Lower leg skin (tissue), 4 donors: ENCODE results near the gene OAS1. TPM values are rescaled to one million over a fixed set of nuclear protein-coding genes. Genes with fewer than 3 reads are reported as not detected.
A peak's percentile ranks its signal among the peaks of the same experiment; 100 is the strongest.

Experiments used
- DNase-seq, 2 donors: peaks; one replicate each; pipeline ENCODE4 v3.0.0-alpha.2; 2019; ENCODE audit warnings: low spot score in 2 of 2
- H3K4me3 ChIP-seq: fragments of 200-600 bp; sonication (generic); 2 replicates; pipeline ENCODE4 v1.5.1; 2017; ENCODE audit warnings: mild to moderate bottlenecking, low read depth; ENCODE audit not compliant: poor library complexity, severe bottlenecking
- CTCF ChIP-seq, 3 donors: fragments of 450-650 bp; IDR thresholded peaks; one replicate each; pipeline ENCODE4 v1.5.1; 2016; ENCODE audit warnings: antibody characterized with exemption in 3 of 3, mild to moderate bottlenecking in 3 of 3, moderate library complexity in 2 of 3
- POLR2A ChIP-seq, 2 donors: fragments of 450-650 bp; IDR thresholded peaks; one replicate each; pipeline ENCODE4 v1.6.1; 2016 to 2017; ENCODE audit warnings: antibody characterized with exemption in 2 of 2, mild to moderate bottlenecking in 1 of 2, moderate library complexity in 1 of 2
- WGBS, 2 donors: methylation state at CpG; one replicate each; pipeline ENCODE4 v1.1.5; 2018; 5-methylcytosine and 5-hydroxymethylcytosine counted together
- intact Hi-C: fragments of 100-400 bp; cut with DNase I; formaldehyde crosslinking; loops from one replicate; pipeline ENCODE4 v1.15.0; 2023; ENCODE audit warnings: low total_unique reads
- total RNA-seq, 4 donors: library from RNA; depleted of rRNA; stranded (reverse); fragments of >200 nt; gene quantifications; one replicate each; pipeline ENCODE4 v1.1.0, GENCODE V29; 2016

OAS1 gene
- total RNA-seq, 4 donors from 2014 or later: 16.2 to 25.2 (median 23.2) TPM

- TF ChIP-seq CTCF (IDR thresholded peaks at IDR 0.05) (no peak), POLR2A (IDR thresholded peaks at IDR 0.05) (no peak)
- WGBS, 2 donors: 90 to 95% methylated on average over 2 of the region's 2 CpGs
- DNase-seq: no peak
- no peak overlapping the region for H3K4me3 ChIP-seq
- intact Hi-C loops: no loop called here
Observed at GRCh38 chr12:112930350-112930749, 23.6 kb downstream of the OAS1 start.

GRCh38 chr12:112932485-112933128 is 25.8 kb downstream of the OAS1 start:
- WGBS, 2 donors: 68 to 79% methylated on average over 6 of the region's 6 CpGs
- intact Hi-C loops: no loop called here
- no peak overlapping the region for H3K4me3 ChIP-seq
- TF ChIP-seq CTCF (IDR thresholded peaks at IDR 0.05): no peak
- no peak for TF ChIP-seq POLR2A (IDR thresholded peaks at IDR 0.05)
- DNase-seq: no peak

- no peak overlapping the region for H3K4me3 ChIP-seq
- WGBS, 2 donors: 78 to 79% methylated on average over 2 of the region's 2 CpGs
- TF ChIP-seq CTCF (IDR thresholded peaks at IDR 0.05) (no peak), POLR2A (IDR thresholded peaks at IDR 0.05) (no peak)
- intact Hi-C loops: no loop called here
- DNase-seq: no peak
Observed at GRCh38 chr12:112933129-112933505, 26.4 kb downstream of the OAS1 start.

GRCh38 chr12:112936264-112936663 is 29.5 kb downstream of the OAS1 start:
- DNase-seq: peak in 1 of 2 donors; percentile 42
- TF ChIP-seq CTCF (IDR thresholded peaks at IDR 0.05): no peak
- TF ChIP-seq POLR2A (IDR thresholded peaks at IDR 0.05): no peak
- H3K4me3 ChIP-seq: no peak overlapping the region
- intact Hi-C loops: no loop called here
- 53 to 63% methylated on average over 1 of the region's 1 CpG for WGBS, 2 donors

GRCh38 chr12:112936927-112937326 is 30.2 kb downstream of the OAS1 start:
- DNase-seq: no peak
- TF ChIP-seq POLR2A (IDR thresholded peaks at IDR 0.05) (no peak), CTCF (IDR thresholded peaks at IDR 0.05) (no peak)
- intact Hi-C loops: no loop called here
- no peak overlapping the region for H3K4me3 ChIP-seq
- 25 to 49% methylated on average over 2 of the region's 2 CpGs for WGBS, 2 donors
